ENCODE results near the gene HMMR. TPM values are rescaled to one million over a fixed set of nuclear protein-coding genes. Genes with fewer than 3 reads are reported as not detected.
A peak's percentile ranks its signal among the peaks of the same experiment; 100 is the strongest.

The HMMR gene
- total RNA-seq, 1 experiment from 2014 or later = 57.6 TPM

DNA sequence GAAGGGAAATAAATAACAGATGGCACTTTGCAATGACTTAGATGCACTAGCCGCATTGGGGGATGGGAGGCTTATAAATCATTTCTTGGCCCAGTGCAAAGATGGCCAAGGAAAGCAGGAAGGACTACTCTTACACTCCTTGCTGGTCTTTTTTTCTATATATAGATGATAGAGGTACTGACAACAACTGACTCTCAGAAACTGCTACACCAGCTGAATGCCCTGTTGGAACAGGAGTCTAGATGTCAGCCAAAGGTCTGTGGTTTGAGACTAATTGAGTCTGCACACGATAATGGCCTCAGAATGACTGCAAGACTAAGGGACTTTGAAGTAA is 21.4 kb upstream of the HMMR start:
- CTCF ChIA-PET = no interaction called here

DNA sequence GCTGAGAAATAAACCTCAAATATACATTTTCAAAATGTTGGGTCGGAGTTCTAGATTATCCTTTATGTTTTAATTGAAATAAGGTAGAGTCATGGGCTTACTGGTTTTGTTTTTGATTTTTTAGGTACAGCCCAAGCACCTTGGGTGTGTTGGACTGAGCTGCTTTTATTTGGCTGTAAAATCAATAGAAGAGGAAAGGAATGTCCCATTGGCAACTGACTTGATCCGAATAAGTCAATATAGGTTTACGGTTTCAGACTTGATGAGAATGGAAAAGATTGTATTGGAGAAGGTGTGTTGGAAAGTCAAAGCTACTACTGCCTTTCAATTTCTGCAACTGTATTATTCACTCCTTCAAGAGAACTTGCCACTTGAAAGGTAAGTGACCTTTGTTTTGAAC is 19.5 kb upstream of the HMMR start:
- BruUV-seq (replicated peaks) = no TSS peak
- no peaks in the 10 kb centered on the region for H3K27me3 ChIP-seq (replicated peaks; ENCODE audit: insufficient read depth, low read depth, low read length, poor library complexity)
- no peak overlapping the region for H3K27ac ChIP-seq (ENCODE audit: low read depth, low read length, poor library complexity, severe bottlenecking)
- no peaks in the 10 kb centered on the region for H3K9me3 ChIP-seq (ENCODE audit: low read depth, low read length, poor library complexity, severe bottlenecking)
- H3K4me1 ChIP-seq (ENCODE audit: insufficient read depth, low read length, poor library complexity, severe bottlenecking) = peaks cover 22% of the 10 kb centered on the region
- H3K36me3 ChIP-seq (ENCODE audit: insufficient read depth, low read length, poor library complexity, severe bottlenecking) = peaks cover 68% of the 10 kb centered on the region
- POLR2A ChIA-PET (ENCODE audit: low non-redundant PET) = no interaction called here
- TF ChIP-seq EZH2 (IDR thresholded peaks at IDR 0.05; ENCODE audit: borderline replicate concordance, low read depth, low read length, poor library complexity, severe bottlenecking) = no peak
- TF ChIP-seq, protein P1, sequence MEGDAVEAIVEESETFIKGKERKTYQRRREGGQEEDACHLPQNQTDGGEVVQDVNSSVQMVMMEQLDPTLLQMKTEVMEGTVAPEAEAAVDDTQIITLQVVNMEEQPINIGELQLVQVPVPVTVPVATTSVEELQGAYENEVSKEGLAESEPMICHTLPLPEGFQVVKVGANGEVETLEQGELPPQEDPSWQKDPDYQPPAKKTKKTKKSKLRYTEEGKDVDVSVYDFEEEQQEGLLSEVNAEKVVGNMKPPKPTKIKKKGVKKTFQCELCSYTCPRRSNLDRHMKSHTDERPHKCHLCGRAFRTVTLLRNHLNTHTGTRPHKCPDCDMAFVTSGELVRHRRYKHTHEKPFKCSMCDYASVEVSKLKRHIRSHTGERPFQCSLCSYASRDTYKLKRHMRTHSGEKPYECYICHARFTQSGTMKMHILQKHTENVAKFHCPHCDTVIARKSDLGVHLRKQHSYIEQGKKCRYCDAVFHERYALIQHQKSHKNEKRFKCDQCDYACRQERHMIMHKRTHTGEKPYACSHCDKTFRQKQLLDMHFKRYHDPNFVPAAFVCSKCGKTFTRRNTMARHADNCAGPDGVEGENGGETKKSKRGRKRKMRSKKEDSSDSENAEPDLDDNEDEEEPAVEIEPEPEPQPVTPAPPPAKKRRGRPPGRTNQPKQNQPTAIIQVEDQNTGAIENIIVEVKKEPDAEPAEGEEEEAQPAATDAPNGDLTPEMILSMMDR (conservative IDR thresholded peaks at IDR 0.05; ENCODE audit: low read depth, low read length) = no peak
- intact Hi-C loops (cut with micrococcal nuclease; ENCODE audit: unreplicated experiment) = no loop called here
- CTCF ChIA-PET = no interaction called here
- no peak overlapping the region for H3K4me3 ChIP-seq (ENCODE audit: low read depth, low read length, poor library complexity, severe bottlenecking)
- no peak for DNase-seq (ENCODE audit: low spot score)

More for the DNA sequence above, 21.4 kb upstream of the HMMR start:
- intact Hi-C loops (cut with micrococcal nuclease; ENCODE audit: unreplicated experiment) = no loop called here
- peak overlapping the region; percentile 91 for H3K4me3 ChIP-seq (ENCODE audit: low read depth, low read length, poor library complexity, severe bottlenecking)
- POLR2A ChIA-PET (ENCODE audit: low non-redundant PET) = no interaction called here
- TF ChIP-seq, protein P1 (conservative IDR thresholded peaks at IDR 0.05; ENCODE audit: low read depth, low read length) = no peak
- TF ChIP-seq EZH2 (IDR thresholded peaks at IDR 0.05; ENCODE audit: borderline replicate concordance, low read depth, low read length, poor library complexity, severe bottlenecking) = no peak
- H3K36me3 ChIP-seq (ENCODE audit: insufficient read depth, low read length, poor library complexity, severe bottlenecking) = peaks cover 49% of the 10 kb centered on the region
- H3K4me1 ChIP-seq (ENCODE audit: insufficient read depth, low read length, poor library complexity, severe bottlenecking) = peaks cover 22% of the 10 kb centered on the region
- no peaks in the 10 kb centered on the region for H3K27me3 ChIP-seq (replicated peaks; ENCODE audit: insufficient read depth, low read depth, low read length, poor library complexity)
- BruUV-seq (replicated peaks) = no TSS peak
- H3K27ac ChIP-seq (ENCODE audit: low read depth, low read length, poor library complexity, severe bottlenecking) = no peak overlapping the region
- no peaks in the 10 kb centered on the region for H3K9me3 ChIP-seq (ENCODE audit: low read depth, low read length, poor library complexity, severe bottlenecking)
- peak; percentile 9 for DNase-seq (ENCODE audit: low spot score)

DNA sequence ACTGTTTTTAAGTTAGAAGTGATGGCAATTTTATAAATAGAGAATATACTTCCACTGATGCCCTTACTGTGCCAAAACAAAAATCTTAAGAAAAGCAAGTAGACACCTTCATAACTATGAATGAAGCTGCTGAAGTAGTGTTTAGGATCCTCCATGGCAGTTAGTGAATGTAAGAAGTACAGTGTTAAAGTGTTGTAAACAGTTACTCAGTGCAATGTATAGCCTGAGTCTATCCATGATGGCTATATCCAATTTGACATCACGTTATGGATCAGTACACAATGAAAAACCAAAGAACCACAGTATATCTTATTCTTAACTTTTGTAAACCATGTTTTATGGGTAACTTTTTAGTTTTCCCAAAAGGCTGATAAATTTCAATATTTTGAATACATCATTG is 15.9 kb upstream of the HMMR start:
- POLR2A ChIA-PET (ENCODE audit: low non-redundant PET) = no interaction called here
- CTCF ChIA-PET = no interaction called here
- DNase-seq (ENCODE audit: low spot score) = no peak
- intact Hi-C loops (cut with micrococcal nuclease; ENCODE audit: unreplicated experiment) = no loop called here
- TF ChIP-seq, protein P1 (conservative IDR thresholded peaks at IDR 0.05; ENCODE audit: low read depth, low read length) = no peak
- no peak for TF ChIP-seq EZH2 (IDR thresholded peaks at IDR 0.05; ENCODE audit: borderline replicate concordance, low read depth, low read length, poor library complexity, severe bottlenecking)
- BruUV-seq (replicated peaks) = TSS peak; percentile 3
- H3K27ac ChIP-seq (ENCODE audit: low read depth, low read length, poor library complexity, severe bottlenecking) = no peak overlapping the region
- H3K27me3 ChIP-seq (replicated peaks; ENCODE audit: insufficient read depth, low read depth, low read length, poor library complexity) = no peaks in the 10 kb centered on the region
- H3K9me3 ChIP-seq (ENCODE audit: low read depth, low read length, poor library complexity, severe bottlenecking) = no peaks in the 10 kb centered on the region
- H3K4me1 ChIP-seq (ENCODE audit: insufficient read depth, low read length, poor library complexity, severe bottlenecking) = peaks cover 11% of the 10 kb centered on the region
- H3K36me3 ChIP-seq (ENCODE audit: insufficient read depth, low read length, poor library complexity, severe bottlenecking) = peaks cover 98% of the 10 kb centered on the region
- no peak overlapping the region for H3K4me3 ChIP-seq (ENCODE audit: low read depth, low read length, poor library complexity, severe bottlenecking)
